ENCODE results near the gene HPCAL1. TPM values are rescaled to one million over a fixed set of nuclear protein-coding genes. Genes with fewer than 3 reads are reported as not detected.

Gene HPCAL1
- total and polyA plus RNA-seq, 2 of the 8 experiments (the other 6 are each of a cell fraction or from before 2014, with no cell fraction given) = 5.8 to 8.6 TPM

GRCh38 chr2:10392100-10392499, 89.4 kb downstream of the HPCAL1 start:
- no peak overlapping the region for H3K14ac ChIP-seq (ENCODE audit: insufficient read length)
- no peak overlapping the region for H3K56ac ChIP-seq (replicated peaks; ENCODE audit: insufficient read length, low read depth, low read length)
- no peak overlapping the region for H2BK120ac ChIP-seq (replicated peaks; ENCODE audit: low read depth, low read length)
- ChIA-PET POLR2A (ENCODE audit: partially characterized antibody) (interaction anchor here (0.6 kb wide), 1 partner anchor 11 kb away, joined by 4 read pairs; no protein-coding TSS in a partner anchor), CTCF (ENCODE audit: partially characterized antibody) (interaction anchor here (0.6 to 6.3 kb wide), 9 partner anchors 9 to 250 kb away, joined by 3 to 48 read pairs (median 4); no protein-coding TSS in a partner anchor)
- H2BK12ac ChIP-seq (ENCODE audit: low read depth, low read length) = no peak overlapping the region
- no peak overlapping the region for H3K4me3 ChIP-seq (ENCODE audit: extremely low read depth in 1 of 4, insufficient read depth in 2 of 4, low read depth in 3 of 4, low read length in 4 of 4)
- FAIRE-seq (no peak), DNase-seq (ENCODE audit: low read depth in 1 of 2, low spot score in 2 of 2) (no peak)
- no peak overlapping the region for H4K8ac ChIP-seq (ENCODE audit: extremely low read depth, insufficient read depth, low read length)
- no peak overlapping the region for H2BK20ac ChIP-seq (ENCODE audit: low read length)
- no peaks in the 10 kb centered on the region for H3K79me1 ChIP-seq (ENCODE audit: low read depth, low read length)
- H4K91ac ChIP-seq (replicated peaks; ENCODE audit: insufficient read length, low read length) = no peak overlapping the region
- no peak overlapping the region for H2AFZ ChIP-seq (ENCODE audit: low read length)
- no peak overlapping the region for H2AK5ac ChIP-seq (ENCODE audit: low read depth, low read length)
- 95% methylated on average over 5 of the region's 5 CpGs; no CpG with 5 or more reads in 1 of the 2 experiments for WGBS, 2 experiments (ENCODE audit: extremely low coverage in 1 of 2, insufficient coverage in 1 of 2, insufficient read length in 1 of 2, insufficient replicate concordance in 2 of 2, low coverage in 1 of 2, low lambda C conversion rate in 2 of 2, missing lambda C conversion rate in 1 of 2)
- peaks cover 4 to 14% (median 6%) of the 10 kb centered on the region in 4 experiments; a peak in 5 of 7 replicates for H3K4me1 ChIP-seq (replicated peaks in 1 of 4; ENCODE audit: control insufficient read depth in 3 of 4, insufficient read depth in 4 of 4, low read length in 3 of 4)
- TF ChIP-seq TBP (IDR thresholded peaks at IDR 0.05; ENCODE audit: low read depth, low read length) (no peak), GABPA (IDR thresholded peaks at IDR 0.05; ENCODE audit: borderline replicate concordance, insufficient read depth, low read length) (no peak), ATF3 (IDR thresholded peaks at IDR 0.05; ENCODE audit: insufficient read depth, low read depth, low read length) (no peak), MAFK (IDR thresholded peaks at IDR 0.05; ENCODE audit: low read depth, low read length) (no peak), CHD2 (IDR thresholded peaks at IDR 0.05; ENCODE audit: low read length) (no peak), KDM5A (IDR thresholded peaks at IDR 0.05; ENCODE audit: low read length) (no peak), PHF8 (conservative IDR thresholded peaks at IDR 0.05; ENCODE audit: low read depth, low read length) (no peak)
- no peak overlapping the region for H4K5ac ChIP-seq (ENCODE audit: insufficient read length, low read depth, low read length)
- H2BK5ac ChIP-seq (ENCODE audit: low read depth, low read length) = no peak overlapping the region
- no peaks in the 10 kb centered on the region for H3K9me3 ChIP-seq (ENCODE audit: insufficient read depth in 2 of 2, low read depth in 1 of 2, low read length in 1 of 2)
- H3K79me2 ChIP-seq (ENCODE audit: control insufficient read depth in 1 of 2, insufficient read depth in 2 of 2, low read length in 2 of 2) = no peaks in the 10 kb centered on the region
- no peak overlapping the region for H3K4me2 ChIP-seq (ENCODE audit: insufficient read depth in 1 of 2, low read depth in 2 of 2, low read length in 2 of 2)
- no peak overlapping the region for H3K9ac ChIP-seq (replicated peaks in 1 of 4; ENCODE audit: extremely low read depth in 1 of 4, low read depth in 3 of 4, low read length in 3 of 4)
- H4K20me1 ChIP-seq (replicated peaks in 1 of 2; ENCODE audit: control insufficient read depth in 1 of 2, insufficient read depth in 2 of 2, low read length in 2 of 2) = no peaks in the 10 kb centered on the region
- H3K23ac ChIP-seq (ENCODE audit: insufficient read length) = no peak overlapping the region
- no peaks in the 10 kb centered on the region for H3K36me3 ChIP-seq (ENCODE audit: control insufficient read depth in 2 of 4, insufficient read depth in 4 of 4, low read length in 3 of 4)
- no peaks in the 10 kb centered on the region for H3K23me2 ChIP-seq (ENCODE audit: low read depth, low read length)
- H3K27ac ChIP-seq (ENCODE audit: low read depth, low read length) = no peak overlapping the region
- H3K4ac ChIP-seq (replicated peaks; ENCODE audit: insufficient read length, low read depth, low read length) = no peak overlapping the region
- no peaks in the 10 kb centered on the region for H3K27me3 ChIP-seq (replicated peaks in 1 of 4; ENCODE audit: control insufficient read depth in 3 of 4, extremely low read depth in 1 of 4, insufficient read depth in 3 of 4, low read length in 3 of 4)
- no peak overlapping the region for H3K18ac ChIP-seq (ENCODE audit: extremely low read depth, low read length)
- no peak overlapping the region for H2BK15ac ChIP-seq (ENCODE audit: low read length)
